ENCODE results near the gene KCNH5. TPM values are rescaled to one million over a fixed set of nuclear protein-coding genes. Genes with fewer than 3 reads are reported as not detected.
"Not testable (repeated sequence)": the region's sequence is repeated elsewhere in the genome, so short reads cannot be mapped to it uniquely, and the experiment has no call there.

KCNH5 gene
- total RNA-seq, 1 donor, result 0.36 TPM

DNA sequence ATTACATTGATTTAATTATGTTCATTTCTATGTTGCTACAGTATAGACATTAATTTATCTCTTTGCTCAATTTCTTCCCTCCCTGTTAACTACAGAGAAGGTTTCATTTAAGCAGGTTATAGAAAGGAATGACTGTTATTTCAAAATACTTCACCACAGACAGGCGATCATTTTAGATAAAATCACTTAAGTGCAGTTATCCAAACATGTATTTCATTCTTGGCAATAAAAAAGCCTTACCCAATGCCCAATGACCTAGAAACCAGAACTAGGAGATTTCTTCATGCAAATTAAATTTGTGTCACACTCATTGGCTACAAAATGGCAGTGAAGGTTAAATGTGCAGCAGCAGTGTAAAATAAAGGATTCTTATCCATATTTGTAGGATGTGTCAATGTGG, 266.4 kb downstream of the KCNH5 start:
- TF ChIP-seq CTCF (IDR thresholded peaks at IDR 0.05; ENCODE audit: insufficient read depth, low read length), result no peak
- H3K4me3 ChIP-seq (ENCODE audit: low read depth, low read length), result no peak overlapping the region
- no peak for DNase-seq (ENCODE audit: low read depth)

GRCh38 chr14:62778310-62778709, 266.9 kb downstream of the KCNH5 start:
- TF ChIP-seq CTCF (IDR thresholded peaks at IDR 0.05; ENCODE audit: insufficient read depth, low read length), result no peak
- no peak overlapping the region for H3K4me3 ChIP-seq (ENCODE audit: low read depth, low read length)

GRCh38 chr14:62777510-62777909, 267.7 kb downstream of the KCNH5 start:
- no peak for DNase-seq (ENCODE audit: low read depth)
- no peak for TF ChIP-seq CTCF (IDR thresholded peaks at IDR 0.05; ENCODE audit: insufficient read depth, low read length)
- no peak overlapping the region for H3K4me3 ChIP-seq (ENCODE audit: low read depth, low read length)

More at GRCh38 chr14:62778310-62778709, 266.9 kb downstream of the KCNH5 start:
- no peak for DNase-seq (ENCODE audit: low read depth)

DNA sequence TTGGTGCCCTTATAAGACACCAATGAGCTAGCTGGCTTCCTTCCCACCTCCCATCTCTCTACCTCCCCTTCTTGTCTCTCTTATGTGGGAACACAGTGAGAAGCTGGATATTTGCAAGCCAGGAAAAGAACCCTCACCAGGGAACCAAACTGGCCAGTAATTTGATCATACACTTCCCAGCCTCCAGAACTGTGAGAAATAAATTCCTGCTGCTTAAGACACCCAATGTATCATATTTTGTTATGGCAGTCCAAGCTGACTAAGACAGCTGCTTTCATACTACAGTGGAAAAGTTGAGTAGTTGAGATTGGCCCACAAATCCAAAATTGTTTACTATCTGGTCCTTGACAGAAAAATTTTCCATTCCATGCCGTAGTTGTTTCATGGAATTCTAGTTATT, 269.0 kb downstream of the KCNH5 start:
- DNase-seq (ENCODE audit: low read depth), result no peak
- no peak overlapping the region for H3K4me3 ChIP-seq (ENCODE audit: low read depth, low read length)
- TF ChIP-seq CTCF (IDR thresholded peaks at IDR 0.05; ENCODE audit: insufficient read depth, low read length), result no peak

DNA sequence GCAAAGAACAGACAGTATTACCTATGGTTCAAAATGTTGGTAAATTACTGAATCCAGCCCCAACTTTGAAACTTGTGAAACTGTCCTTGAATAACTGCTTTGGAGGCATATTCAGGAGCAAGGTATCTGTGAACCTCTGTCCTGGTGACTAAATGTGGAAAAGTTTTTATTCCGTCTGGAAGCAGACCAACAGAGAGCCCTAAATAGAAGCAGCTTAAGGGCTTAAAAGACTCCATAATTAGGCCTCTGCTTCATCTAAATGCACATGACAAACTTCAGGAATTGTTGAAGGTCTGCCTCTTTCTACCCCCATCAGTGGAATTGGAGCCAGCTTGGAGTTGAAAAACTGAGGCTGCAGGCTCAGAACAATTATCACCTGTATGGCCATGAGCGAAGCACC, 276.5 kb downstream of the KCNH5 start:
- H3K4me3 ChIP-seq (ENCODE audit: low read depth, low read length), result no peak overlapping the region
- no peak for TF ChIP-seq CTCF (IDR thresholded peaks at IDR 0.05; ENCODE audit: insufficient read depth, low read length)
- no peak for DNase-seq (ENCODE audit: low read depth)

DNA sequence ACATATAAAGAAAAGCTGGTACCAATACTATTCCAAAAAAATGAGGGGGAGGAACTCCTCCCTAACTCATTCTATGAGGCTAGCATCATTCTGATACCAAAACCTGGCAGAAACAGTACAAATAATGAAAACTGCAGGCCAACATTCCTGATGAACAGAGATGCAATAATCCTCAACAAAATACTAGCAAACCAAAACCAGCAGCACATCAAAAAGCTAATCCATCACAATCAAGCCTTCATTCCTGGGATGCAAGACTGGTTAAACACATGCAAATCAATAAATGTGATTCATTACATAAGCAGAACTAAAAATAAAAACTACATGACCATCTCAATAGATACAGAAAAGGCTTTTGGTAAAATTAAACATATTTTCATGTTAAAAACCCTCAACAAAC, 281.3 kb downstream of the KCNH5 start:
- TF ChIP-seq CTCF (IDR thresholded peaks at IDR 0.05; ENCODE audit: insufficient read depth, low read length), result no peak
- DNase-seq (ENCODE audit: low read depth), result no peak
- no peak overlapping the region for H3K4me3 ChIP-seq (ENCODE audit: low read depth, low read length)

DNA sequence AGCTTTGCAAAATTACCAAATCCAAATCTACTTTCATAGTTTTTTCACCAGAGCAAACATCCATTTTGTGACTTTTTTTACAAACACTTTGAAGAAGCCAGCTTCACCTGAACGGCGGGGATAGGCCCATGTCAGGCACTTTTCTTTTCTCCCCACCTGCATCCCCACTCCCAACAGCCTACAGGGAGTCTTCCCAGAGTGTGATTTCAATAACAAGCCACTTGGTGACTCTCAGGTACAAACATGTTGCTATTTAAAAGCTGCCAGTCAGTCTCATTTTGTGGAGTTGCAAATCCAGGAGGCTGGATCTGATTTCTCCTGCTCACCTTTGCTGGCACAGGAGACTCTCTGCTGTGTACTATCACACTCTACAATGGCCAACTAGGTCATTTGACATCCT, 285.5 kb downstream of the KCNH5 start:
- DNase-seq (ENCODE audit: low read depth), result no peak
- no peak overlapping the region for H3K4me3 ChIP-seq (ENCODE audit: low read depth, low read length)
- TF ChIP-seq CTCF (IDR thresholded peaks at IDR 0.05; ENCODE audit: insufficient read depth, low read length), result no peak

DNA sequence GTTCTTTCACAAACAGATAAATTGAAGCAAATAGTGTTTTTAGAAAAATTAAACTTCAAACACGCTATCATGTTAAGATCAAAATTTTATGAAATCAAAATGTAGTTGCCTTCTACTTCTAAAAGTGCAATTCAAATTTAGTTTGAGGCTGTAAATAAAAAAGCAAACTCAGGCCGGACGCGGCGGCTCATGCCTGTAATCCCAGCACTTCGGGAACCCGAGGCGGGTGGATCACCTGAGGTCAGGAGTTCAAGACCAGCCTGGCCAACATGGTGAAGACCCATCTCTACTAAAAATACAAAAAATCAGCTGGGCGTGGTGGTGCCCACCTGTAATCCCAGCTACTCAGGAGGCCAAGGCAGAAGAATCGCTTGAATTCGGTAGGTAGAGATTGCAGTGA, 298.4 kb downstream of the KCNH5 start:
- DNase-seq (ENCODE audit: low read depth), result not testable (repeated sequence)

More for the DNA sequence above, 298.4 kb downstream of the KCNH5 start:
- H3K4me3 ChIP-seq (ENCODE audit: low read depth, low read length), result not testable (repeated sequence)

Measured in fibroblast of the aortic adventitia (primary cell).